Duodenal mucosa (tissue), 2 donors: Measurements from ENCODE around the gene NDUFA8.

Experiments used
- H3K27ac ChIP-seq: one replicate; pipeline ENCODE4 v1.7.0; 2013; ENCODE audit warnings: low read depth, low read length
- H3K27me3 ChIP-seq, 2 donors: one replicate each; pipeline ENCODE4 v1.7.0; 2013; ENCODE audit warnings: low read length in 2 of 2, control low read depth in 1 of 2; ENCODE audit not compliant: insufficient read depth in 2 of 2, control insufficient read depth in 1 of 2
- H3K36me3 ChIP-seq, 2 donors: one replicate each; pipeline ENCODE4 v1.7.0; 2013; ENCODE audit warnings: low read length in 2 of 2, control low read depth in 1 of 2; ENCODE audit not compliant: insufficient read depth in 2 of 2, control insufficient read depth in 1 of 2
- H3K4me1 ChIP-seq, 2 donors: one replicate each; pipeline ENCODE4 v1.7.0; 2013; ENCODE audit warnings: low read length in 2 of 2, control low read depth in 1 of 2; ENCODE audit not compliant: insufficient read depth in 2 of 2, control insufficient read depth in 1 of 2
- H3K4me3 ChIP-seq, 2 donors: one replicate each; pipeline ENCODE4 v1.7.0; 2013; ENCODE audit warnings: low read length in 2 of 2, low read depth in 1 of 2
- H3K9ac ChIP-seq, 2 donors: one replicate each; pipeline ENCODE4 v1.7.0; 2013; ENCODE audit warnings: low read length in 2 of 2, low read depth in 1 of 2
- H3K9me3 ChIP-seq, 2 donors: one replicate each; pipeline ENCODE4 v1.7.0; 2013; ENCODE audit warnings: low read length in 2 of 2, control low read depth in 1 of 2; ENCODE audit not compliant: control insufficient read depth in 1 of 2

The NDUFA8 gene

GRCh38 chr9:122186777-122187470 is 27.3 kb upstream of the NDUFA8 start:
- Histone ChIP-seq H3K4me1 (no peaks in the 10 kb centered on the region), H3K27ac (no peak overlapping the region), H3K9me3 (no peaks in the 10 kb centered on the region), H3K27me3 (peaks cover 0 to 12% of the 10 kb centered on the region in 2 donors), H3K4me3 (no peak overlapping the region), H3K9ac (no peak overlapping the region), H3K36me3 (no peaks in the 10 kb centered on the region)

- H3K9ac ChIP-seq, result no peak overlapping the region
These were observed 26.7 kb upstream of the NDUFA8 start for GRCh38 chr9:122186301-122186700.

GRCh38 chr9:122184551-122184950 is 25.0 kb upstream of the NDUFA8 start:
- H3K9ac ChIP-seq, result no peak overlapping the region
- H3K27ac ChIP-seq, result no peak overlapping the region
- no peaks in the 10 kb centered on the region for H3K36me3 ChIP-seq
- H3K4me1 ChIP-seq, result peaks cover 4 to 5% of the 10 kb centered on the region in 2 donors
- no peaks in the 10 kb centered on the region for H3K9me3 ChIP-seq
- peaks cover 0 to 12% of the 10 kb centered on the region in 2 donors for H3K27me3 ChIP-seq
- H3K4me3 ChIP-seq, result no peak overlapping the region

More at GRCh38 chr9:122186301-122186700, 26.7 kb upstream of the NDUFA8 start:
- H3K9me3 ChIP-seq, result no peaks in the 10 kb centered on the region
- no peak overlapping the region for H3K4me3 ChIP-seq
- H3K27me3 ChIP-seq, result peaks cover 0 to 12% of the 10 kb centered on the region in 2 donors
- no peaks in the 10 kb centered on the region for H3K36me3 ChIP-seq
- H3K27ac ChIP-seq, result no peak overlapping the region
- no peaks in the 10 kb centered on the region for H3K4me1 ChIP-seq

- H3K27me3 ChIP-seq, result peaks cover 0 to 12% of the 10 kb centered on the region in 2 donors
- no peaks in the 10 kb centered on the region for H3K9me3 ChIP-seq
- no peaks in the 10 kb centered on the region for H3K36me3 ChIP-seq
- no peak overlapping the region for H3K27ac ChIP-seq
- H3K4me1 ChIP-seq, result peaks cover 10 to 15% of the 10 kb centered on the region in 2 donors
- H3K4me3 ChIP-seq, result no peak overlapping the region
- H3K9ac ChIP-seq, result no peak overlapping the region
These were observed 23.9 kb upstream of the NDUFA8 start for GRCh38 chr9:122183501-122183900.

- Histone ChIP-seq H3K36me3 (no peaks in the 10 kb centered on the region), H3K4me3 (no peak overlapping the region), H3K4me1 (peaks cover 10 to 16% of the 10 kb centered on the region in 2 donors), H3K9ac (no peak overlapping the region), H3K27me3 (peaks cover 0 to 12% of the 10 kb centered on the region in 2 donors), H3K27ac (no peak overlapping the region), H3K9me3 (no peaks in the 10 kb centered on the region)
These were observed 21.1 kb upstream of the NDUFA8 start for GRCh38 chr9:122180633-122181032.

GRCh38 chr9:122179690-122180074 is 20.1 kb upstream of the NDUFA8 start:
- no peaks in the 10 kb centered on the region for H3K9me3 ChIP-seq
- no peak overlapping the region for H3K4me3 ChIP-seq
- H3K4me1 ChIP-seq, result peaks cover 10 to 16% of the 10 kb centered on the region in 2 donors
- peaks cover 0 to 12% of the 10 kb centered on the region in 2 donors for H3K27me3 ChIP-seq
- no peaks in the 10 kb centered on the region for H3K36me3 ChIP-seq
- no peak overlapping the region for H3K27ac ChIP-seq
- H3K9ac ChIP-seq, result no peak overlapping the region

- Histone ChIP-seq H3K27me3 (peaks cover 0 to 12% of the 10 kb centered on the region in 2 donors), H3K4me1 (peaks cover 10 to 16% of the 10 kb centered on the region in 2 donors), H3K4me3 (no peak overlapping the region), H3K9ac (no peak overlapping the region), H3K27ac (no peak overlapping the region), H3K9me3 (no peaks in the 10 kb centered on the region), H3K36me3 (no peaks in the 10 kb centered on the region)
These were observed 19.6 kb upstream of the NDUFA8 start for GRCh38 chr9:122179054-122179689.

GRCh38 chr9:122176916-122177315 is 17.3 kb upstream of the NDUFA8 start:
- Histone ChIP-seq H3K9ac (no peak overlapping the region), H3K4me1 (peaks cover 10 to 16% of the 10 kb centered on the region in 2 donors), H3K36me3 (no peaks in the 10 kb centered on the region), H3K4me3 (no peak overlapping the region), H3K9me3 (no peaks in the 10 kb centered on the region), H3K27ac (no peak overlapping the region), H3K27me3 (peaks cover 8 to 17% of the 10 kb centered on the region in 2 donors)

- H3K4me3 ChIP-seq, result no peak overlapping the region
- H3K36me3 ChIP-seq, result no peaks in the 10 kb centered on the region
- peaks cover 0 to 3% of the 10 kb centered on the region in 2 donors for H3K4me1 ChIP-seq
- no peaks in the 10 kb centered on the region for H3K9me3 ChIP-seq
- no peak overlapping the region for H3K27ac ChIP-seq
- peaks cover 16 to 17% of the 10 kb centered on the region in 2 donors for H3K27me3 ChIP-seq
- H3K9ac ChIP-seq, result no peak overlapping the region
These were observed 14.1 kb upstream of the NDUFA8 start for GRCh38 chr9:122173670-122174069.

- H3K27me3 ChIP-seq, result peaks cover 16 to 17% of the 10 kb centered on the region in 2 donors
- H3K36me3 ChIP-seq, result no peaks in the 10 kb centered on the region
- no peak overlapping the region for H3K27ac ChIP-seq
- no peaks in the 10 kb centered on the region for H3K4me1 ChIP-seq
- no peak overlapping the region for H3K9ac ChIP-seq
- H3K4me3 ChIP-seq, result no peak overlapping the region
- H3K9me3 ChIP-seq, result no peaks in the 10 kb centered on the region
These were observed 12.6 kb upstream of the NDUFA8 start for GRCh38 chr9:122172131-122172530.
